ENCODE measurements around the gene BCAR1.

BCAR1 gene

GRCh38 chr16:75235721-75236193 lies 15.7 kb downstream of the BCAR1 start:
- no peak for TF ChIP-seq CTCF (conservative IDR thresholded peaks at IDR 0.05; ENCODE audit: low read depth, low read length)
- no peak for DNase-seq (ENCODE audit: low read depth)
- H3K4me3 ChIP-seq (ENCODE audit: low read length): no peak overlapping the region

- H3K4me3 ChIP-seq (ENCODE audit: low read length): no peak overlapping the region
- DNase-seq (ENCODE audit: low read depth): no peak
- TF ChIP-seq CTCF (conservative IDR thresholded peaks at IDR 0.05; ENCODE audit: low read depth, low read length): no peak
These were observed 16.3 kb downstream of the BCAR1 start for GRCh38 chr16:75234856-75235696.

GRCh38 chr16:75233611-75233938 lies 17.8 kb downstream of the BCAR1 start:
- no peak for DNase-seq (ENCODE audit: low read depth)
- TF ChIP-seq CTCF (conservative IDR thresholded peaks at IDR 0.05; ENCODE audit: low read depth, low read length): no peak
- H3K4me3 ChIP-seq (ENCODE audit: low read length): no peak overlapping the region

DNA sequence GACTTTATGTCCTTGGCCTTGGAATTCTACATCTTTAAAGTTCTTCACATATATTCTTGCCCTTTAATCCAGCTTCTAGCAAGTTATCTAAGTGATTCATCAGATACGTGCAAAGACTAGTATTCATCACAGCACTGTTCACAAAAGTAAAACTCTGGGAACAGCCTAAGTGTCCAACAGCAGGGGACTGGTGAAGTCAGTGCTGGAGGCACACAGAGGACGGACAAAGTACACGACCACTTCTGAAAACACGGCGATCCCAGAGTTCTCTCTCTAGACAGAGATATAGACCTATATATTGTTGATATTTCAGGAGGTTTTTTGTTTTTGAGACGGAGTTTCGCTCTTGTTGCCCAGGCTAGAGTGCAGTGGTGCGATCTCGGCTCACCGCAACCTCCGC lies 19.9 kb downstream of the BCAR1 start:
- TF ChIP-seq CTCF (conservative IDR thresholded peaks at IDR 0.05; ENCODE audit: low read depth, low read length): no peak
- no peak for DNase-seq (ENCODE audit: low read depth)
- H3K4me3 ChIP-seq (ENCODE audit: low read length): no peak overlapping the region

DNA sequence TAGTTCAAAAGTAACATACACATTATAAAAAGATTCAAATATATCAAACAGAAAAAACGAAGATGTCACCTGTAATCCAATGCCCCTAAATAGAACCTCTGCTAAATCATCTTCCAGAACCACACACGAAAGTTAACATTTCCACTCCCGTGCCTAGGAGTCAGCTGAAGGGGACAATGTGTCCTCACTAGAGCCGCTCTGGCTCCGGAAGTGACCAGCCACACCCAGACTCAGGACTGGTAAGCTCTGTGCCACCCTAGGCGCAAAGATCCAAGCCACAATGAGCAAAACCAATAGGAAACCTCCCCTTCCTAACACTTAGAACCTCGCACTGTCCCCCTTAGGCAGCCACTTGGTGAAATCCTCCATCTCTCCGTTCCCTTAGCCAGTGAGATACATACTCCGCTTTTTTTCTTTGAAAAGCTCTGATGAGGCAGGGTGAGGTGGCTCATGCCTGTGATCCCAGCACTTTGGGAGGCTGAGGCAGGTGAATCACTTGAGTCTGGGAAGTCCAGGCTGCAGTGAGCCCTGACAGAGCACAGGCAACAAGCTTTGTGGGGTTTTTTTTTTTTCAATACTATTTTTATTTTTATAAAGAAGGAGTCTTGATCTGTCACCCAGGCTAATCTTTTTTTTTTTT lies 20.8 kb downstream of the BCAR1 start:
- DNase-seq (ENCODE audit: low read depth): no peak
- no peak overlapping the region for H3K4me3 ChIP-seq (ENCODE audit: low read length)
- TF ChIP-seq CTCF (conservative IDR thresholded peaks at IDR 0.05; ENCODE audit: low read depth, low read length): no peak

- TF ChIP-seq CTCF (conservative IDR thresholded peaks at IDR 0.05; ENCODE audit: low read depth, low read length): no peak
These were observed 22.0 kb downstream of the BCAR1 start for GRCh38 chr16:75229172-75230031.

More at GRCh38 chr16:75229172-75230031, 22.0 kb downstream of the BCAR1 start:
- no peak for DNase-seq (ENCODE audit: low read depth)
- no peak overlapping the region for H3K4me3 ChIP-seq (ENCODE audit: low read length)
